Psoas muscle (tissue), 8 donors: ENCODE measurements around the gene PDZRN4. TPM values are rescaled to one million over a fixed set of nuclear protein-coding genes. Genes with fewer than 3 reads are reported as not detected.
"Not testable (repeated sequence)": the region's sequence is repeated elsewhere in the genome, so short reads cannot be mapped to it uniquely, and the experiment has no call there.

Experiments
- ATAC-seq, 4 donors: fragments of 200-7000 bp; cut with Tn5 transposase; one replicate each; pipeline ENCODE4 v1.9.1; 2020; ENCODE audit warnings: moderate library complexity in 3 of 4, mild to moderate bottlenecking in 2 of 4
- DNase-seq, 2 donors: peaks; one replicate each; pipeline ENCODE4 v3.0.0-alpha.2; 2020
- H3K27ac ChIP-seq: fragments of 200-600 bp; one replicate; pipeline ENCODE4 v1.8.0; 2022
- H3K27me3 ChIP-seq, 3 donors: fragments of 200-600 bp in 1 of 3; one replicate each; pipeline versions ENCODE4 v1.6.1 to v1.8.0; 2013 to 2022; ENCODE audit warnings: low read length in 2 of 3, mild to moderate bottlenecking in 2 of 3, moderate library complexity in 1 of 3; ENCODE audit not compliant: insufficient read depth in 3 of 3
- H3K36me3 ChIP-seq, 2 donors: fragments of 200-600 bp in 1 of 2; one replicate each; pipeline versions ENCODE4 v1.6.1 to v1.8.0; 2013 to 2022; ENCODE audit warnings: low read depth in 1 of 2, mild to moderate bottlenecking in 1 of 2, moderate library complexity in 1 of 2; ENCODE audit not compliant: insufficient read depth in 1 of 2
- H3K4me1 ChIP-seq: fragments of 200-600 bp; one replicate; pipeline ENCODE4 v1.8.0; 2022
- H3K4me3 ChIP-seq: fragments of 200-600 bp; one replicate; pipeline ENCODE4 v1.8.0; 2022; ENCODE audit warnings: mild to moderate bottlenecking
- H3K9me3 ChIP-seq: fragments of 200-600 bp; one replicate; pipeline ENCODE4 v1.8.0; 2022
- CTCF ChIP-seq: fragments of 200-600 bp; IDR thresholded peaks from one replicate; pipeline ENCODE4 v1.8.0; 2022; ENCODE audit warnings: antibody characterized with exemption
- WGBS, 3 donors: extraction: QIAGEN DNeasy Blood & Tissue Kit; methylation state at CpG; one replicate each; pipeline versions ENCODE4 v1.1.6 to v1.1.7; 2013; 5-methylcytosine and 5-hydroxymethylcytosine counted together
- intact Hi-C, 2 donors: fragments of 100-400 bp; cut with DNase I; formaldehyde crosslinking; loops; one replicate each; pipeline versions ENCODE4 v1.11.0 to v1.14.2; 2022
- polyA plus RNA-seq, 3 donors: library from polyadenylated mRNA; stranded (reverse); fragments of 200-250 nt; gene quantifications; one replicate each; pipeline ENCODE4 v1.2.3, GENCODE V29; 2013
- total RNA-seq, 4 donors: library from RNA; stranded (reverse); fragmentation: NEBNext Ultra II Directional in 2 of 4; extraction: Animal tissue kit (Norgen Biotek cat#: 25700) in 2 of 4; gene quantifications; one replicate each; pipeline versions ENCODE4 v1.2.1 to v1.2.4, GENCODE V29; 2021 to 2023
- donor health status: healthy with polysubstance abuse.
- donor health status: DM: no; HTN: no; CAD: no; lungs with moderate emphysema.
- donor health status: Bipolar disorder and iron deficiency.
- donor health status: healthy.
- donor health status: DM: yes; HTN: yes; CAD: no.
- donor health status: DM: no; HTN: no; CAD: no.
- donor health status: DM: no; HTN: no; CAD: no.
- donor health status: DM: yes; HTN: yes; CAD: no.

Gene PDZRN4
- total and polyA plus RNA-seq, 7 donors, result 0.11 to 0.39 (median 0.20) TPM; not detected in 1

GRCh38 chr12:41248391-41248790, 60.3 kb downstream of the PDZRN4 start:
- 31 to 44% (median 37%) methylated on average over 2 of the region's 2 CpGs for WGBS, 3 donors
- H3K27ac ChIP-seq, result no peak overlapping the region
- intact Hi-C loops, result no loop called here
- no peaks in the 10 kb centered on the region for H3K27me3 ChIP-seq
- H3K4me3 ChIP-seq, result no peak overlapping the region
- TF ChIP-seq CTCF, result no peak
- no peaks in the 10 kb centered on the region for H3K9me3 ChIP-seq
- DNase-seq (no peak), ATAC-seq (no peak)
- H3K4me1 ChIP-seq, result no peaks in the 10 kb centered on the region
- H3K36me3 ChIP-seq, result no peaks in the 10 kb centered on the region

GRCh38 chr12:41250748-41251147, 62.6 kb downstream of the PDZRN4 start:
- ATAC-seq (no peak), DNase-seq (no peak)
- Histone ChIP-seq H3K4me1 (no peaks in the 10 kb centered on the region), H3K4me3 (no peak overlapping the region), H3K27me3 (no peaks in the 10 kb centered on the region), H3K27ac (no peak overlapping the region), H3K36me3 (no peaks in the 10 kb centered on the region), H3K9me3 (no peaks in the 10 kb centered on the region)
- 16 to 31% (median 23%) methylated on average over 2 of the region's 2 CpGs for WGBS, 3 donors
- intact Hi-C loops, result no loop called here
- TF ChIP-seq CTCF, result no peak

- no peak for DNase-seq
- H3K36me3 ChIP-seq, result no peaks in the 10 kb centered on the region
- H3K9me3 ChIP-seq, result no peaks in the 10 kb centered on the region
- no peak for TF ChIP-seq CTCF
- H3K27me3 ChIP-seq, result no peaks in the 10 kb centered on the region
- H3K4me1 ChIP-seq, result no peaks in the 10 kb centered on the region
- no peak overlapping the region for H3K27ac ChIP-seq
- H3K4me3 ChIP-seq, result no peak overlapping the region
- intact Hi-C loops, result no loop called here
- WGBS, 3 donors, result 68 to 84% (median 80%) methylated on average over 4 of the region's 4 CpGs
- ATAC-seq, result no peak
These were observed 66.1 kb downstream of the PDZRN4 start for GRCh38 chr12:41254004-41254914.

- H3K27ac ChIP-seq, intact Hi-C loops, H3K4me1 ChIP-seq, DNase-seq, H3K27me3 ChIP-seq, H3K9me3 ChIP-seq, ATAC-seq, H3K4me3 ChIP-seq, H3K36me3 ChIP-seq: not testable (repeated sequence)
- 68 to 81% (median 68%) methylated on average over 6 of the region's 6 CpGs for WGBS, 3 donors
These were observed 75.1 kb downstream of the PDZRN4 start for GRCh38 chr12:41263196-41263595.

- TF ChIP-seq CTCF, result peak; percentile 34
- no peak overlapping the region for H3K4me3 ChIP-seq
- DNase-seq (no peak), ATAC-seq (no peak)
- H3K9me3 ChIP-seq, result no peaks in the 10 kb centered on the region
- intact Hi-C loops, result no loop called here
- no peaks in the 10 kb centered on the region for H3K27me3 ChIP-seq
- H3K36me3 ChIP-seq, result no peaks in the 10 kb centered on the region
- H3K27ac ChIP-seq, result no peak overlapping the region
- H3K4me1 ChIP-seq, result no peaks in the 10 kb centered on the region
These were observed 76.2 kb downstream of the PDZRN4 start for GRCh38 chr12:41264281-41264680.
